ENCODE data around the gene ZNF827.

Gene ZNF827

GRCh38 chr4:145819853-145820181, 118.8 kb downstream of the ZNF827 start:
- TF ChIP-seq ZFX (IDR thresholded peaks at IDR 0.05) (no peak), CTCF (conservative IDR thresholded peaks at IDR 0.05) (no peak)
- no peak overlapping the region for H3K27ac ChIP-seq

- H3K27ac ChIP-seq = no peak overlapping the region
- no peak for TF ChIP-seq ZFX (IDR thresholded peaks at IDR 0.05)
- TF ChIP-seq CTCF (conservative IDR thresholded peaks at IDR 0.05) = no peak
Measured at GRCh38 chr4:145819101-145819852, 119.3 kb downstream of the ZNF827 start.

- TF ChIP-seq ZFX (IDR thresholded peaks at IDR 0.05) = no peak
- no peak for TF ChIP-seq CTCF (conservative IDR thresholded peaks at IDR 0.05)
Measured at GRCh38 chr4:145818011-145818410, 120.6 kb downstream of the ZNF827 start.

GRCh38 chr4:145816091-145816490, 122.5 kb downstream of the ZNF827 start:
- H3K27ac ChIP-seq = no peak overlapping the region
- TF ChIP-seq ZFX (IDR thresholded peaks at IDR 0.05) = no peak

More at GRCh38 chr4:145818011-145818410, 120.6 kb downstream of the ZNF827 start:
- no peak overlapping the region for H3K27ac ChIP-seq

GRCh38 chr4:145815626-145816025, 123.0 kb downstream of the ZNF827 start:
- TF ChIP-seq CTCF (conservative IDR thresholded peaks at IDR 0.05) (no peak), ZFX (IDR thresholded peaks at IDR 0.05) (no peak)
- no peak overlapping the region for H3K27ac ChIP-seq

GRCh38 chr4:145815027-145815612, 123.5 kb downstream of the ZNF827 start:
- TF ChIP-seq CTCF (conservative IDR thresholded peaks at IDR 0.05) = no peak
- no peak for TF ChIP-seq ZFX (IDR thresholded peaks at IDR 0.05)
- H3K27ac ChIP-seq = no peak overlapping the region

GRCh38 chr4:145814246-145814645, 124.4 kb downstream of the ZNF827 start:
- no peak for TF ChIP-seq ZFX (IDR thresholded peaks at IDR 0.05)
- TF ChIP-seq CTCF (conservative IDR thresholded peaks at IDR 0.05) = no peak
- no peak overlapping the region for H3K27ac ChIP-seq

- no peak overlapping the region for H3K27ac ChIP-seq
- no peak for TF ChIP-seq ZFX (IDR thresholded peaks at IDR 0.05)
- no peak for TF ChIP-seq CTCF (conservative IDR thresholded peaks at IDR 0.05)
Measured at GRCh38 chr4:145812919-145813318, 125.7 kb downstream of the ZNF827 start.
